ENCODE results near the gene GPRC6A.

DNA sequence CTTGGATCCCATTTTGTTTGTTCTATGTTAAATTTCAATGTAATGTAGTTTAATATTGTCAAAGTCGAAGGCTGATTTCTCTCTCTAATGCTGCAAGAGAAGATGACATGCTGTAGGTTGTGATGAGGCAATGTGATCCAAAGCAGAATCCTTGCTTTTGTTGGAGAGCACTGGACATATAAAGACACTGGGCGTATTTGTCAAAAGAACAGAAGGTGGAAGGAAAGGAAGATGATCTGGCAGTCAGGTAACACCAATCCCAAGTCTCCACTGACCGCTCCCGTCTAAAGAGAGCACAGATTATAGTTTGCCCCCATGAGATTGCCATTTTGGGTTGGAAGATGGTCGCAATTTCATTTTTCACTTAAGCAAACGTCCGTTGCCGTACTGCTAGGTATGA lies 47.2 kb upstream of the GPRC6A start:
- TF ChIP-seq, protein P1, sequence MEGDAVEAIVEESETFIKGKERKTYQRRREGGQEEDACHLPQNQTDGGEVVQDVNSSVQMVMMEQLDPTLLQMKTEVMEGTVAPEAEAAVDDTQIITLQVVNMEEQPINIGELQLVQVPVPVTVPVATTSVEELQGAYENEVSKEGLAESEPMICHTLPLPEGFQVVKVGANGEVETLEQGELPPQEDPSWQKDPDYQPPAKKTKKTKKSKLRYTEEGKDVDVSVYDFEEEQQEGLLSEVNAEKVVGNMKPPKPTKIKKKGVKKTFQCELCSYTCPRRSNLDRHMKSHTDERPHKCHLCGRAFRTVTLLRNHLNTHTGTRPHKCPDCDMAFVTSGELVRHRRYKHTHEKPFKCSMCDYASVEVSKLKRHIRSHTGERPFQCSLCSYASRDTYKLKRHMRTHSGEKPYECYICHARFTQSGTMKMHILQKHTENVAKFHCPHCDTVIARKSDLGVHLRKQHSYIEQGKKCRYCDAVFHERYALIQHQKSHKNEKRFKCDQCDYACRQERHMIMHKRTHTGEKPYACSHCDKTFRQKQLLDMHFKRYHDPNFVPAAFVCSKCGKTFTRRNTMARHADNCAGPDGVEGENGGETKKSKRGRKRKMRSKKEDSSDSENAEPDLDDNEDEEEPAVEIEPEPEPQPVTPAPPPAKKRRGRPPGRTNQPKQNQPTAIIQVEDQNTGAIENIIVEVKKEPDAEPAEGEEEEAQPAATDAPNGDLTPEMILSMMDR (IDR thresholded peaks at IDR 0.05 in 8 of 11, conservative IDR thresholded peaks at IDR 0.05 in 3 of 11): no peak
- no peak for TF ChIP-seq POLR2A (IDR thresholded peaks at IDR 0.05)
- no peak for TF ChIP-seq POLR2AphosphoS5 (IDR thresholded peaks at IDR 0.05)

All from spleen (tissue), 7 donors.